ENCODE data around the gene CHSY3.

DNA sequence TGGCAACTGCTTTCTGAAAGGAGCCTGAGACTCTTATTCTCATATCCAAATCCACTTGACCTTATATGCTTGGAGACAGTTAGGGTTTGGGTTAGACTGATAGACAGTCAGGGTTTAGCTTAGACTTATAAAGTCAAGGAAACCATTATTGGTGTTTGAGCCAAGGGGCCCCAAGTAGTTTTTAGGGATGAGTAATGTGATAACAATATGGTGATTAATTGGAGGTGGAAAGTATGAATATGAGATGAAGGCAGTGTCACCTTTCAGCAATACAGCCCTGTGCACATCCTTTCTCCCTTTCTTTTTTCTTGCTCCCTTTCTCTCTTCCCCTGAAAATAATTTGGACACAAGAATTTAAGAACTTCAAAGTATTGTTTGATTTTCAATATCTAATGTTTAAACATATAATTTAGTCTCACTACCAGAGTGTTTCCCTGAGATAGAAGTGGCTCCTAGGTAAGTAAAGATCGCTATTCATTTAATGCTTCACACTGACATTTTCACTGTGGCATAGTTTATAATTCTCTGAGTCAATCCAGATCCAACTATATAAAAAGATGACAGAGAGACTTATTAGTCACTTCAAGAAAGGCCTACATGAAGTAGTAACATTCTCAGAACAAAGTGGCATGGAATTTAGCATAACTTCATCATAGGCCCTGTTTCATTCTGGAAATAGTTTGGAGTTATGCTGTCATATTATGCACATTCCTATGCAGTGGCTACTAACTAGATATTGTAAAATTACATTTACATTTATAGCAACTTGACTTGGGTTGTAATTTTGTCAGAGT, 200.8 kb downstream of the CHSY3 start:
- TF ChIP-seq, protein P1, sequence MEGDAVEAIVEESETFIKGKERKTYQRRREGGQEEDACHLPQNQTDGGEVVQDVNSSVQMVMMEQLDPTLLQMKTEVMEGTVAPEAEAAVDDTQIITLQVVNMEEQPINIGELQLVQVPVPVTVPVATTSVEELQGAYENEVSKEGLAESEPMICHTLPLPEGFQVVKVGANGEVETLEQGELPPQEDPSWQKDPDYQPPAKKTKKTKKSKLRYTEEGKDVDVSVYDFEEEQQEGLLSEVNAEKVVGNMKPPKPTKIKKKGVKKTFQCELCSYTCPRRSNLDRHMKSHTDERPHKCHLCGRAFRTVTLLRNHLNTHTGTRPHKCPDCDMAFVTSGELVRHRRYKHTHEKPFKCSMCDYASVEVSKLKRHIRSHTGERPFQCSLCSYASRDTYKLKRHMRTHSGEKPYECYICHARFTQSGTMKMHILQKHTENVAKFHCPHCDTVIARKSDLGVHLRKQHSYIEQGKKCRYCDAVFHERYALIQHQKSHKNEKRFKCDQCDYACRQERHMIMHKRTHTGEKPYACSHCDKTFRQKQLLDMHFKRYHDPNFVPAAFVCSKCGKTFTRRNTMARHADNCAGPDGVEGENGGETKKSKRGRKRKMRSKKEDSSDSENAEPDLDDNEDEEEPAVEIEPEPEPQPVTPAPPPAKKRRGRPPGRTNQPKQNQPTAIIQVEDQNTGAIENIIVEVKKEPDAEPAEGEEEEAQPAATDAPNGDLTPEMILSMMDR (IDR thresholded peaks at IDR 0.05; ENCODE audit: low read length) = no peak
- no peak for TF ChIP-seq EZH2 (IDR thresholded peaks at IDR 0.05; ENCODE audit: borderline replicate concordance, low read length)

Data from OCI-LY1 (cell line).